ENCODE results near the gene TIMELESS. TPM values are rescaled to one million over a fixed set of nuclear protein-coding genes. Genes with fewer than 3 reads are reported as not detected.
"Not testable (repeated sequence)": the region's sequence is repeated elsewhere in the genome, so short reads cannot be mapped to it uniquely, and the experiment has no call there.

Gene TIMELESS
- 26.3 to 27.9 TPM (median 27.6 TPM) in 3 replicates for total RNA-seq

- Mint-ChIP-seq H3K27me3 (ENCODE audit: low read depth) (peaks cover 4% of the 10 kb centered on the region), H3K36me3 (peaks cover 11% of the 10 kb centered on the region)
- no peak for TF ChIP-seq CTCF (IDR thresholded peaks at IDR 0.05; ENCODE audit: unreplicated experiment)
These were observed at the start of gene TIMELESS for GRCh38 chr12:56448860-56449621. TIMELESS (minus strand) TSS chr12:56449426; CDS start chr12:56434170, 15,256 bp downstream.

DNA sequence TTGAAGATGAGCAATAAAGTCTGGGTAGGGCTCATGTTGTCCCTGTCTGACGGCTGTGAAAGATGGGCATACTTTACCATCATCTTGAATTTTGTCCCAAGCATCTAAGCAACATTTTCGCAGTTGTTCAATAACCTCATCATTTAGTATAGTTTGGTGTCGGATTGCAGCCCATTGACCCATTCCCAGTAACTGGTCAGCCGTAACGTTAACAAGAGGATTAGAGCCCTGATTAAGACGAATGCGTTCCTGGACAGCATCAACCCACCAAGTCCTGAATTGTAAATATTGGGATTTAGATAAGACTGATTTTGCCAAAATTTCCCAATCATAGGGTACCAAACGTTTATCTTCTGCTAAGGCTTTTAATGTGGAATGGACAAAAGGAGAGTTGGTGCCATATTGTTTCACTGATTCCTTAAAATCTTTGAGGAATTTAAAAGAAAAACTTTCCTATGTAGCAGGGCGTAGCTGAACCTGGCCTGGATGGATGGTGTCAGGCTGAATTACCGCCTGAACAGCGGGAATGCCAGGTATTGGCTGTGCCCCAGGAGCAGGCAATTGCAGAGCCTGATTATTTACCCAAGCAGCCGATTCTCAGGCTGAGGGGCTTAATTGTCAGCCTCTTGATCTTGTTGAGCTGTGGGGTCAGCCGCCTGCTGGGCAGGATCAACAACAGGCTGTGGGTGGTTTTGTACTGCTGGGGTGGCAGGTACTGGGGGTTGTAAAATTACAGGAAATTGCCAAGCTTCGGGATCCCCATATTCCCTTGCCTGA lies 49.1 kb upstream of the TIMELESS start:
- H3K4me3 Mint-ChIP-seq; DNase-seq (ENCODE audit: low spot score in 2 of 2, unreplicated experiment in 2 of 2); H3K9me3 Mint-ChIP-seq; H3K4me1 Mint-ChIP-seq; H3K36me3 Mint-ChIP-seq; H3K27ac Mint-ChIP-seq: not testable (repeated sequence)
- peaks cover 31% of the 10 kb centered on the region for H3K27me3 Mint-ChIP-seq (ENCODE audit: low read depth)

More at GRCh38 chr12:56448860-56449621, at the start of gene TIMELESS:
- H3K9me3 Mint-ChIP-seq = peaks cover 9% of the 10 kb centered on the region
- peak within 1 kb of the TSS; percentile 99 for H3K27ac Mint-ChIP-seq
- peaks cover 12% of the 10 kb centered on the region for H3K4me1 Mint-ChIP-seq
- peak; percentile 82 to 91 for DNase-seq (ENCODE audit: low spot score in 2 of 2, unreplicated experiment in 2 of 2)
- peak within 1 kb of the TSS; percentile 88 for H3K4me3 Mint-ChIP-seq

DNA sequence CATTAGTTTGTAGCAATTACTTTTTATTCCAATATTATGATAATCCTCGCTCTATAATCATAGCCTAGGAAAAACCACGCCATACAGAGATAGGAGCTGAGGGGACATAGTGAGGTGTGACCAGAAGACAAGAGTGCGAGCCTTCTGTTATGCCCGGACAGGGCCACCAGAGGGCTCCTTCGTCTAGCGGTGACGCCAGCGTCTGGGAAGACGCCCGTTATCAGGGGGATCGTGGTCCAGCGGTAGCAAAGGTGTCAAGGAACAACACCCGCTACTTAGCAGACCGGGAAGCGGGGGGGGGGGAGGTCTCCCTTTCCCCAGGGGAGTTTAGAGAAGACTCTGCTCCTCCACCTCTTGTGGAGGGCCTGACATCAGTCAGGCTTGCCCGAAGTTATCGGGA lies 47.5 kb upstream of the TIMELESS start:
- not testable (repeated sequence) for H3K9me3 Mint-ChIP-seq, H3K36me3 Mint-ChIP-seq, H3K4me3 Mint-ChIP-seq, H3K4me1 Mint-ChIP-seq, H3K27ac Mint-ChIP-seq
- peak in 1 of 2 experiments; percentile 70 for DNase-seq (ENCODE audit: low spot score in 2 of 2, unreplicated experiment in 2 of 2)
- peaks cover 37% of the 10 kb centered on the region for H3K27me3 Mint-ChIP-seq (ENCODE audit: low read depth)
- peak; percentile 19 for TF ChIP-seq CTCF (IDR thresholded peaks at IDR 0.05; ENCODE audit: unreplicated experiment)

DNA sequence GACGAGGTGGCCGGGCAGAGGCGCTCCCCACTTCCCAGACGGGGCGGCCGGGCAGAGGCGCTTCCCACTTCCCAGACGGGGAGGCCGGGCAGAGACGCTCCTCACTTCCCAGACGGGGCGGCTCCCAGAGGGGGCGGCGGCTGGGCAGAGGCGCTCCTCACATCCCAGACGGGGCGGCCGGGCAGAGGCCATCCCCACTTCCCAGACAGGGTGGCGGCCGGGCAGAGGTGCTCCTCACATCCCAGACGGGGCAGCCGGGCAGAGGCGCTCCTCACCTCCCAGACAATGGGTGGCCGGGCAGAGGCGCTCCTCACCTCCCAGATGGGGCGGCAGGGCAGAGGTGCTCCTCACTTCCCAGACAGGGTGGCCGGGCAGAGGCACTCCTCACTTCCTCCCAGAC lies 45.3 kb upstream of the TIMELESS start:
- not testable (repeated sequence) for H3K9me3 Mint-ChIP-seq; DNase-seq (ENCODE audit: low spot score in 2 of 2, unreplicated experiment in 2 of 2); H3K36me3 Mint-ChIP-seq; H3K4me3 Mint-ChIP-seq; H3K27ac Mint-ChIP-seq; H3K4me1 Mint-ChIP-seq
- peaks cover 51% of the 10 kb centered on the region for H3K27me3 Mint-ChIP-seq (ENCODE audit: low read depth)

DNA sequence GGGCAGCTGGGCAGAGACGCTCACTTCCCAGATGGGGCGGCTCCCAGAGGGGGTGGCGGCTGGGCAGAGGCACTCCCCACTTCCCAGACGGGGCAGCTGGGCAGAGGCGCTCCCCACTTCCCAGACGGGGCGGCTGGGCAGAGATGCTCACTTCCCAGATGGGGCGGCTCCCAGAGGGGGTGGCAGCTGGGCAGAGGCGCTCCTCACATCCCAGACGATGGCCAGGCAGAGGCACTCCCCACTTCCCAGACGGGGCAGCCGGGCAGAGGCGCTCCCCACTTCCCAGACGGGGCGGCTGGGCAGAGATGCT lies 44.8 kb upstream of the TIMELESS start:
- H3K36me3 Mint-ChIP-seq; H3K9me3 Mint-ChIP-seq; H3K27ac Mint-ChIP-seq; H3K4me3 Mint-ChIP-seq; DNase-seq (ENCODE audit: low spot score in 2 of 2, unreplicated experiment in 2 of 2); H3K4me1 Mint-ChIP-seq: not testable (repeated sequence)
- H3K27me3 Mint-ChIP-seq (ENCODE audit: low read depth) = peaks cover 51% of the 10 kb centered on the region

DNA sequence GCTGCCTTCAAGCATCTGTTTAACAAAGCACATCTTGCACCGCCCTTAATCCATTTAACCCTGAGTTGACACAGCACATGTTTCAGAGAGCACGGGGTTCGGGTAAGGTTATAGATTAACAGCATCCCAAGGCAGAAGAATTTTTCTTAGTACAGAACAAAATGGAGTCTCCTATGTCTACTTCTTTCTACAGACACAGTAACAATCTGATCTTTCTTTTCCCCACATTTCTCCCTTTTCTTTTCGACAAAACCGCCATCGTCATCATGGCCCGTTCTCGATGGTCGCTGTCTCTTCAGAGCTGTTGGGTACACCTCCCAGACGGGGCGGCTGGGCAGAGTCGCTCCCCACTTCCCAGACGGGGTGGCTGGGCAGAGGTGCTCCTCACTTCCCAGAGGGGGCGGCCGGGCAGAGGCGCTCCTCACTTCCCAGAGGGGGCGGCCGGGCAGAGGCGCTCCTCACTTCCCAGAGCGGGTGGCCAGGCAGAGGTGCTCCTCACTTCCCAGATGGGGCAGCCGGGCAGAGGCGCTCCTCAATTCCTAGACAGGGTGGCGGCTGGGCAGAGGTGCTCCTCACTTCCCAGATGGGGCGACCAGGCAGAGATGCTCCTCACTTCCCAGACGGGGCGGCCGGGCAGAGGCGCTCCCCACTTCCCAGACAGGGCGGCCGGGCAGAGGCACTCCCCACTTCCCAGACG lies 44.3 kb upstream of the TIMELESS start:
- not testable (repeated sequence) for DNase-seq (ENCODE audit: low spot score in 2 of 2, unreplicated experiment in 2 of 2); H3K4me1 Mint-ChIP-seq; H3K27ac Mint-ChIP-seq; H3K9me3 Mint-ChIP-seq; H3K4me3 Mint-ChIP-seq; H3K36me3 Mint-ChIP-seq
- H3K27me3 Mint-ChIP-seq (ENCODE audit: low read depth) = peaks cover 51% of the 10 kb centered on the region

- no peak for TF ChIP-seq CTCF (IDR thresholded peaks at IDR 0.05; ENCODE audit: unreplicated experiment)
- Mint-ChIP-seq H3K27me3 (ENCODE audit: low read depth) (peaks cover 62% of the 10 kb centered on the region), H3K9me3 (peaks cover 4% of the 10 kb centered on the region), H3K36me3 (peaks cover 2% of the 10 kb centered on the region), H3K27ac (no peak overlapping the region), H3K4me1 (peaks cover 11% of the 10 kb centered on the region), H3K4me3 (no peak overlapping the region)
- DNase-seq (ENCODE audit: low spot score in 2 of 2, unreplicated experiment in 2 of 2) = no peak
These were observed 41.1 kb upstream of the TIMELESS start for GRCh38 chr12:56490360-56490759.
